ENCODE results near the gene ZNF629. TPM values are rescaled to one million over a fixed set of nuclear protein-coding genes. Genes with fewer than 3 reads are reported as not detected.

ZNF629 gene
- total RNA-seq, 1 donor from 2014 or later: 29.7 TPM

- Mint-ChIP-seq H3K27ac (ENCODE audit: unreplicated experiment) (peak overlapping the region; percentile 42), H3K4me3 (ENCODE audit: unreplicated experiment) (no peak overlapping the region), H3K9me3 (ENCODE audit: unreplicated experiment) (no peaks in the 10 kb centered on the region), H3K4me1 (ENCODE audit: unreplicated experiment) (peaks cover 15% of the 10 kb centered on the region), H3K36me3 (ENCODE audit: low read depth, unreplicated experiment) (peaks cover 51% of the 10 kb centered on the region), H3K27me3 (ENCODE audit: unreplicated experiment) (peaks cover 6% of the 10 kb centered on the region)
- TF ChIP-seq CTCF (IDR thresholded peaks at IDR 0.05; ENCODE audit: unreplicated experiment): no peak
- DNase-seq (ENCODE audit: low spot score): no peak
Observed at GRCh38 chr16:30738984-30739951, 47.7 kb downstream of the ZNF629 start.

GRCh38 chr16:30737794-30738648 lies 49.0 kb downstream of the ZNF629 start:
- Mint-ChIP-seq H3K9me3 (ENCODE audit: unreplicated experiment) (no peaks in the 10 kb centered on the region), H3K4me3 (ENCODE audit: unreplicated experiment) (no peak overlapping the region), H3K27ac (ENCODE audit: unreplicated experiment) (peak overlapping the region; percentile 74), H3K4me1 (ENCODE audit: unreplicated experiment) (peaks cover 15% of the 10 kb centered on the region), H3K36me3 (ENCODE audit: low read depth, unreplicated experiment) (peaks cover 55% of the 10 kb centered on the region), H3K27me3 (ENCODE audit: unreplicated experiment) (peaks cover 9% of the 10 kb centered on the region)
- DNase-seq (ENCODE audit: low spot score): no peak
- no peak for TF ChIP-seq CTCF (IDR thresholded peaks at IDR 0.05; ENCODE audit: unreplicated experiment)

GRCh38 chr16:30736995-30737793 lies 49.8 kb downstream of the ZNF629 start:
- no peak for TF ChIP-seq CTCF (IDR thresholded peaks at IDR 0.05; ENCODE audit: unreplicated experiment)
- peak overlapping the region; percentile 57 for H3K27ac Mint-ChIP-seq (ENCODE audit: unreplicated experiment)
- H3K9me3 Mint-ChIP-seq (ENCODE audit: unreplicated experiment): no peaks in the 10 kb centered on the region
- peaks cover 58% of the 10 kb centered on the region for H3K36me3 Mint-ChIP-seq (ENCODE audit: low read depth, unreplicated experiment)
- H3K27me3 Mint-ChIP-seq (ENCODE audit: unreplicated experiment): peaks cover 9% of the 10 kb centered on the region
- peak overlapping the region; percentile 79 for H3K4me3 Mint-ChIP-seq (ENCODE audit: unreplicated experiment)
- DNase-seq (ENCODE audit: low spot score): no peak
- H3K4me1 Mint-ChIP-seq (ENCODE audit: unreplicated experiment): peaks cover 15% of the 10 kb centered on the region

GRCh38 chr16:30731411-30731810 lies 55.6 kb downstream of the ZNF629 start:
- peaks cover 5% of the 10 kb centered on the region for H3K27me3 Mint-ChIP-seq (ENCODE audit: unreplicated experiment)

More at GRCh38 chr16:30731411-30731810, 55.6 kb downstream of the ZNF629 start:
- Mint-ChIP-seq H3K9me3 (ENCODE audit: unreplicated experiment) (no peaks in the 10 kb centered on the region), H3K4me3 (ENCODE audit: unreplicated experiment) (no peak overlapping the region), H3K36me3 (ENCODE audit: low read depth, unreplicated experiment) (peaks cover 48% of the 10 kb centered on the region), H3K4me1 (ENCODE audit: unreplicated experiment) (peaks cover 11% of the 10 kb centered on the region), H3K27ac (ENCODE audit: unreplicated experiment) (no peak overlapping the region)
- no peak for TF ChIP-seq CTCF (IDR thresholded peaks at IDR 0.05; ENCODE audit: unreplicated experiment)
- no peak for DNase-seq (ENCODE audit: low spot score)

All from endothelial cell (in vitro differentiated cells).